NB4 (cell line): Measurements from ENCODE around the gene TCF12.

Experiments used
- POLR2A ChIP-seq: IDR thresholded peaks from 2 replicates; pipeline ENCODE4 v1.6.1; 2011; ENCODE audit warnings: mild to moderate bottlenecking; ENCODE audit not compliant: insufficient read length; ENCODE audit errors: extremely low read depth
- TF ChIP-seq, protein P1 (sequence below): IDR thresholded peaks from one replicate; pipeline ENCODE4 v1.5.1; 2012; ENCODE audit warnings: low read depth, low read length
- TF ChIP-seq, protein P2 (sequence below): IDR thresholded peaks from 2 replicates; pipeline ENCODE4 v1.6.1; 2011; ENCODE audit warnings: low read depth, low read length

DNA sequence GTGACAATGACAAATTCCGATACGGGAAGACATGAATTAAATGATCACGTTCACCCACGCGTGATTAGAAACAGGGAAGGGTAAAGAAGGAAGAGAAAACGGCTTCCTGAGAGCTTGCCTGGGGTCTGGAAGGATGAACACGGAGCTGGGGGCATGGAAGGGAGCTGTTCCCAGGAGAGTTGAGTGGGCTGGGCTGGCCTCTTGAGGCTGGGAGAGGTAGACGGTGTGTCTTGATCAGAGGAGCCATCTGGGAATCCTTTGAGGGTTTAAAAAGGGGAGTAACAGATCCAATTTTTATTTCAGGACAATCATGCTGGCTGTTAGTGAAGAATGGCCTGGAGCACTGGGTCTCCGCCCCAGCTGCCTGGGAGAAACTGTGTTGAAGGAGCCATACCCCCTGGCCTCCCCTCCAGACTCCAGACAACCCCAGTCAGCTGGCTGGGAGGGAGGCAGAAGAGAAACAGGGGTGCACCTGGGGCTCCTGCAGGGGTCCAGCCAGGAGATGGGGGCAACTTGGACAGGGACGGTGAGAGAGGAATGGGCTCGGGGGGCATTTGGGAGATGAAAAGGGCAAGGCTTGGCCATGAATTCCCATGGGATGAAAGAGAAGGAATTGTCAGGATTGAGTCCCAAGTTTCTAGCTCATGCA lies 404.3 kb downstream of the TCF12 start:
- TF ChIP-seq, protein P1, sequence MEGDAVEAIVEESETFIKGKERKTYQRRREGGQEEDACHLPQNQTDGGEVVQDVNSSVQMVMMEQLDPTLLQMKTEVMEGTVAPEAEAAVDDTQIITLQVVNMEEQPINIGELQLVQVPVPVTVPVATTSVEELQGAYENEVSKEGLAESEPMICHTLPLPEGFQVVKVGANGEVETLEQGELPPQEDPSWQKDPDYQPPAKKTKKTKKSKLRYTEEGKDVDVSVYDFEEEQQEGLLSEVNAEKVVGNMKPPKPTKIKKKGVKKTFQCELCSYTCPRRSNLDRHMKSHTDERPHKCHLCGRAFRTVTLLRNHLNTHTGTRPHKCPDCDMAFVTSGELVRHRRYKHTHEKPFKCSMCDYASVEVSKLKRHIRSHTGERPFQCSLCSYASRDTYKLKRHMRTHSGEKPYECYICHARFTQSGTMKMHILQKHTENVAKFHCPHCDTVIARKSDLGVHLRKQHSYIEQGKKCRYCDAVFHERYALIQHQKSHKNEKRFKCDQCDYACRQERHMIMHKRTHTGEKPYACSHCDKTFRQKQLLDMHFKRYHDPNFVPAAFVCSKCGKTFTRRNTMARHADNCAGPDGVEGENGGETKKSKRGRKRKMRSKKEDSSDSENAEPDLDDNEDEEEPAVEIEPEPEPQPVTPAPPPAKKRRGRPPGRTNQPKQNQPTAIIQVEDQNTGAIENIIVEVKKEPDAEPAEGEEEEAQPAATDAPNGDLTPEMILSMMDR = no peak
- TF ChIP-seq POLR2A = no peak
- TF ChIP-seq, protein P2, sequence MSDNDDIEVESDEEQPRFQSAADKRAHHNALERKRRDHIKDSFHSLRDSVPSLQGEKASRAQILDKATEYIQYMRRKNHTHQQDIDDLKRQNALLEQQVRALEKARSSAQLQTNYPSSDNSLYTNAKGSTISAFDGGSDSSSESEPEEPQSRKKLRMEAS = no peak
